Epidermal melanocyte (primary cell): Measurements from ENCODE around the gene TMEM82.

Experiments
- DNase-seq: peaks from one replicate; pipeline ENCODE4 v3.0.0; 2011; ENCODE audit warnings: low spot score; ENCODE audit not compliant: insufficient read length

The TMEM82 gene

DNA sequence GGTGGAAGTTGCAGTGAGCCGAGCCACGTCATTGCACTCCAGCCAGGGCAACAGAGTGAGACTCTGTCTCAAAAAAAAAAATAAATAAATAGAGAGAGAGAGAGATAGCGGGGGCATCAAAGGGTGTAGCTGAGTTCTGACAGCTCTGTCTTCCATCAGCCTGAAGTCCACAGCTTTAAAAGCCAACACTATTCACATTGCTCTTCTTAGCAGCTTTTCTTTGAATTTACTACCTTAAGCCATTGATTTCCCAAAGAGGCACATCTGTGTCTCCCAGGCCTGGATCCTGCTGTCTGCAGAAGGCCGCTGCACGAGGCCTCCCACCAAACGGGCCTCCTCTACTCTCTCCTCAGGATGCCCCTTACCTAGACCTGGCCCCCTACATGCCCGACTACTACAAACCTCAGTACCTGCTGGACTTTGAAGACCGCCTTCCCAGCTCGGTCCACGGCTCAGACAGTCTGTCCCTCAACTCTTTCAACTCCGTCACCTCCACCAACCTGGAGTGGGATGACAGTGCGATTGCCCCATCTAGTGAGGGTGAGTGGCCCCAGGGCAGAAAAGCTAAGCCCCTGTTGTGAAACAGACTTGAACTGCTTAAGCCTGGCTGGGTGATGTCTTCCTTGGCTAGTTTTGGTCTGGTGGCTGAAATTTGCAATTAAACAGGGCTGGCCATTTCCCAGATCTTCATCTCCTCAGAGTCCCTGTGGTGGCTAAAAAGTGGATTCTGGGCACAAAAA, 22.7 kb upstream of the TMEM82 start:
- no peak for DNase-seq

DNA sequence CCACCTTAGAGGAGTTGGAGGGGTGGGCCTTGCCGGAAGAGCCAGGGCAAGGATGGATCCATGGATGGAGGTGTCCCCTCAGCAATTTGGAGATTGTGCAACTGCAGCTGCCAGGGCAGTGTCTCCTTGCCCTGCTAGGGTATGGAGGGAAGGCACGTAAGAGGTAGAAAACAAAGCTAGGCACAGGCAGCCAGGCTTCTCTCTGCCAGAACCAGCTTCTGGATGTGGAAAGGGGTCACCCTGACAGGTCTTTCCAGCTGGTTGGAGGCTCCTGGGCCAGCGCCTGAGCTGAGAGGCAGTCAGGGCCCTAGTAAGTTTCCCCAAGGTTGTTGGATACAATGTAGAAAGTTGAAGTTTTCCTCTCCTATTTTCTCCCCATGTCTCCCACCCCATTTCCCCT, 21.4 kb upstream of the TMEM82 start:
- DNase-seq, result no peak

DNA sequence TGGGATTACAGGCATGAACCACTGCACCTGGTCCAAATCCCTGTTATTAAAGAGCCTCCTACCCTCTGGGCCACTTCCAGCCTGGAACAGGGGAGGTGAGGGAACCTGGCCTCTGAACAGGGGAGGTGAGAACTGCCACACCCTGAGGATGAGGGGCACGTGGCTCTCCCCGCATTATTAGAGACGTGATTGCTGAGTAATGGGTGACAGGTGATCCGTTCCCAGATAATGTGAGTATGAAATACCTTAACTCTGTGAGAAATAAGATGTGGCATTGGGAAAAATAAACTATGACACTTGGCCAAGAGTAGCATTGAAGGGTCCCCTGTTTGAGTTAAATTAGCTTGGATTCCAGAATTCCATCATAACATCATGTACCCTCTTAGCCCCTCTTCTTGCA, 19.9 kb upstream of the TMEM82 start:
- DNase-seq, result no peak

DNA sequence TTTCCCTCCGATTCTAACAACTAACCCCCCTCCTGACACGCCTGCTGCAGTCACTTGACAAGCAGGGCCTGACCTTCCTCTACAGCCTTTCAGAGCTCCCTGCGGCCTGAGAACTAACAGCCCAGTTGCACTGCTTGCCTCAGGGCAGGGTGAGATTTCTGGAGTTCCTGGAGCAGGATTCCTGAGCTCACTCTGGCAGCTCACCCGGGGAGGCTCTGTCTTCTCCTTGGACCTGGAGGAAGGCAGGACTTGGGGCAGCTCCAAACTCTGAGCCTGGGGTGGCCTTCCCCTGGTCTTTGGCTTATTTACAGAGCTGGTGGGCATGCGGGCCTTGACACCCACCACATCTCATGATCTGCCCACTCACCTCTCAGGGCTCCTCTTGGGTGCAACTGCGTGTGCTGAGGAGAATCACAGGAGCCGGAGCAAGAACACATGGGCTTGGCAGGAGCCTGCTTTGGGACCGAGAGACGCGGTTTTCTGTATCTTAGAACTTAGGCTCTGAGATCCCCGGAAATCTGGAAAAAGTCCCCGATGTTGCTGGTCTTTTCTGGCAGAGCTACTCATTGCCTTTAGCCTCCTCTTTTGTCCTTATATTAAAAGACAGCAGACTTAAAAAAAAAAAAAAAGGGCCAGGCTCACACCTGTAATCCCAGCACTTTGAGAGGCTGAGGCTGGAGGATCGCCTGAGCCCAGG, 19.3 kb upstream of the TMEM82 start:
- no peak for DNase-seq

DNA sequence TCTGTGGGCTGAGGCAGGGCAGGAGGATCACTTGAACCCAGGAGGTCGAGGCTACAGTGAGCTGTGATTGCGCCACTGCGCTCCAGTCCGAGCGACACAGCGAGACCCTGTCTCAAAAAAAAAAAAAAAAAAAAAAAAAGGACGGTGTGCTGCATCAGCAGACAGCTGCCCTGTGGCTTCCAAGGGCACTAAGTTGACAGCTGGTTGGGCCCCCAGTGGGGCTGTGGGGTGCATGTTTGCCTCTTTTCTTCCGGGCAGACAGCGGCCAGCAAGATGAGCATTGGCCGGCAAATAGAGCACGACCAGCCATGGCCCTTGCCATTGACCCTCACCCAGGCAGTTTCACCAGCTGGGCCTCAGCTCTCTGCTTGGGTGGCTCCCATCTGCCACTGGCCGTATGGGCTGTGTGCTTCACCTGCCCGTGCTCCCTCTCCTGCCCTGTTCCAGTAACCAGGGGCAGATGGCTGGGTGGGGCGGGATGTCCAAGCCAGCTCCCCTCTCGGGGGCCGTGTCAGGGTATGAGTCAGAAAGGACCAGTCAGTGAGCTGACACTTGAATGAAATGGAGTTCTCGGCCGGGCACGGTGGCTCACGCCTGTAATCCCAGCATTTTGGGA, 18.6 kb upstream of the TMEM82 start:
- DNase-seq, result no peak

DNA sequence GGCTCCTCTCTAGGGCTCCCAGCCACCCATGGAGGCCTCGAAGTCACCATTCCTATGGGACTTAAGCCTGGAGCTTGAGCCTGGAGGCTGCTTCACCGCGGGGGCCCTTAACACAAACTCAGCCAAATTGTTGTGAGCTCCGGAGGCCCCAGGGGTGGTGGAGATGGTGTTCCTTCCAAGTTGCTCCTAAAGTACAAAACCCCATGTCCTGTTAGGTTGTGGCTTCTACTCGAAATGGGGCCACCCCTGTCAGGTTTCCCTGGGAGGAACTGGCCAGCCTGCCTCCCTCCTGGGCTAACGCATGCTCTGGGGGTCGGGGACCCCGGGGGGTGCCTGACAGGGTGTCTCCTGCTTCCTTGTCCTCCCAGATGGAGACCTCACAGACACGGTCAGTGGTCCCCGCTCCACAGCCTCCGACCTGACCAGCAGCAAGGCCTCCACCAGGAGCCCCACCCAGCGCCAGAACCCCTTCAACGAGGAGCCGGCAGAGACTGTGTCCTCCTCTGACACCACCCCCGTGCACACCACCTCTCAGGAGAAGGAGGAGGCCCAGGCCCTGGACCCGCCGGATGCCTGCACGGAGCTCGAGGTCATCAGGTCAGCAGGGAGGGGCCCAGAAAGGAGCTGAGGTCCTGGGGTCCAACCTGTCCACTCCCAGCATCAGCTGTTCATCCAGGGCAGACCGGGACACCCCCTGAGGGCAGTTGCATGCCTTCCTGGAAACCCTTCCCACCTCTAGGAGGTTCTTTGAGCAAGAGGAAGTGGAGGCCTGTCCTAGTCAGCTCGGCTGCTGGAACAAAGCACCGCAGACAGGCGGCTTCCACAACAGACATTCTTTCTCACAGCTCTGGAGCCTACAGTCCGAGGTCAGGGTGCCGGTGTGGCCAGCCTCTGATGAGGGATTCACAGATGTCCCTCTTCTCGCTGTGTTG, 17.1 kb upstream of the TMEM82 start:
- no peak for DNase-seq

DNA sequence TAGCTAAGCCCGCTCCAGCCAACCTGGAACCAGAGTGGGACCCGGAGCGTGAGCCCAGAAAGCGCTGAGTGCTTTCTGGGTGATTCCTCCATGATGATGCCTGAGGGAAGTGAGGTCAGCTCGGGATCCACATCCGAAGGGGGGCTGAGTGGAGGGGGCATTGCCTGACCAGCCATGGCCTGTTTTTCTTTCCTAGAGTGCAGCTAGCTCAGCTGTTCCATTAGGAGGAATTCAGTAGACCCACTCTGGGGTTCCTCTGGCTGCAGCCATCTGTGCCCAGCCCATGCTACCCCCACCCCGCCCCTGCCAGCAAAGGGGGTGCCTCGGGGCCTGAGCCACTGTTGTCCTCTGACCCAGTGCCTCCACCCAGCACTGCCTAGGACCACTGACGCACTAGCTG, 15.8 kb upstream of the TMEM82 start:
- no peak for DNase-seq

DNA sequence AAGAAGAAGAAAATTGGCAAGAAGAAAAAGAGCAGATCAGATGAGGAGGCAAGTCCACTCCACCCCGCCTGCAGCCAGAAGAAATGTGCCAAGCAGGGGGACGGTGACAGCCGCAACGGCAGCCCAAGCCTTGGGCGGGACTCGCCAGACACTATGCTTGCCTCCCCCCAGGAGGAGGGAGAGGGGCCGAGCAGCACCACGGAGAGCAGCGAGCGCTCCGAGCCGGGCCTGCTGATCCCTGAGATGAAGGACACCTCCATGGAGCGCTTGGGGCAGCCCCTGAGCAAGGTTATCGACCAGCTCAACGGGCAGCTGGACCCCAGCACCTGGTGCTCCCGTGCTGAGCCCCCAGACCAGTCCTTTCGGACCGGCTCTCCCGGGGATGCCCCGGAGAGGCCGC, 15.3 kb upstream of the TMEM82 start:
- no peak for DNase-seq

DNA sequence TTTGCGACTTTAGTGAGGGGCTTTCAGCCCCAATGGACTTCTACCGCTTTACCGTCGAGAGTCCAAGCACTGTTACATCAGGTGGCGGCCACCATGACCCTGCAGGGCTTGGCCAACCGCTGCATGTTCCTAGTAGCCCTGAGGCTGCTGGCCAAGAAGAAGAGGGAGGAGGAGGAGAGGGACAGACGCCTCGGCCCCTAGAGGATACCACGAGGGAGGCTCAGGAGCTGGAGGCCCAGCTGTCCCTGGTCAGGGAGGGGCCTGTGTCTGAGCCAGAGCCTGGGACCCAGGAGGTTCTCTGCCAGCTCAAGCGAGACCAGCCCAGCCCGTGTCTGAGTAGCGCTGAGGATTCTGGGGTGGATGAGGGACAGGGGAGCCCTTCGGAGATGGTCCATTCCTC, 14.9 kb upstream of the TMEM82 start:
- no peak for DNase-seq

DNA sequence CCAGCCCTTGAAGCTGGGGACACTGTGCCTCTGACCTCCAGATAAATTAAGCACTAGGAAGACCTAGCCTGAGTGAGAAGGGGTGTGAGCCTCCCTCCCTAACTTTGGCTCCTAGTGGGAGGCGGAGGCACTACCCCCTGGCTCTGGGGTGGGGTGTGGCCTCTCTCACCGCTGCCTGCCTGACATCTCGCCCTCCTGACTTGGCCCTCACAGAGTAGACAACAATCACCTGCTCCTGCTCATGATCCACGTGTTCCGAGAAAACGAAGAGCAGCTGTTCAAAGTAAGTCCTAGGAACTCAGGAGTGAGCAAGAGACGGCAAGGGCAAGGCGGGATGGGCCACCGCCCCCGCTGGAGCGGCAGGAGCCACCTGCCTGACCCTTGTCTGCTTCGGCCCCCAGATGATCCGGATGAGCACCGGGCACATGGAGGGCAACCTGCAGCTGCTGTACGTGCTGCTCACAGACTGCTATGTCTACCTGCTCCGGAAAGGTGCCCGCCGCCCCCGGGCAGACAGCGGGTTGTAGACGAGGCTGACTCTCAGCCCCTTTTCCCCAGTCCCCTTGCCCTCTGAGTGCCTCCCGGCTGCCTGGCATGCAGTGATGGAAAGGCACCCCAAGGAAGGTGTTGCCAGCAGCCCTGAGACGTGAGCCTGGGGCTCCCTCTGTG, 14.3 kb upstream of the TMEM82 start:
- DNase-seq, result no peak

DNA sequence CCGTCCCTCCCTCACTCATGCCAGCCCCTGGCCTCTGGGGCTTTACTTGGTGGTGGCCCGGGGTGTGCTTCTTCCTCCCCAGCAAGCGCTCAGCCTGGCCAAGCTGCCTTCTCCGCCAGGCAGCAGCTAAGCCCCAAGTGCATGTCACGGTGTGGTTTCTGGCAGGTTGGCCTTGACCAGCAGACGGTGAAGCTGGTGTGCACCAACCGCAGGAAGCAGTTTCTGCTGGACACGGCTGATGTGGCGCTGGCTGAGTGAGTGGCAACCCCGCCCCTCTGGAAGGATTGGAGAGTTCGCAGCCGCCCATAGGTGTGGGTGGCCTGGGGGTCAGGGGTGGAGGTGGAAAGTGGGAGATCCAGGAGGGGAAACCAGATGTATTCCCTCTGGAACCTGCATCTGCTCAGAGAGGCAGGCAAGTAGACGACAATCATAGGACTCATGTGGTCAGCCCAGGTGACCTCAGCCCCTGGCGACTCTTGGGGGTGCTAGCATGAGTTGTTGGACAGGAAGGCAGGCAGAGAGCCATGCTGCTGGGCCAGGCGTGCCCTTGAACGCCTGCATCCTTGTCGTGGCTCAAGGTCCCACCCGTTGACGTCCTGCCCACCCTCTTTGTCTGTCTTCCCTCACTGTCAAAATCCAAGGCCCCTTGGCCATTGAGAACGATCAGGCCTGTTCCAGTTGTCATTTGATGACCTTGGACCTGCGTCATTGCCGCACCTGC, 13.2 kb upstream of the TMEM82 start:
- DNase-seq, result no peak

DNA sequence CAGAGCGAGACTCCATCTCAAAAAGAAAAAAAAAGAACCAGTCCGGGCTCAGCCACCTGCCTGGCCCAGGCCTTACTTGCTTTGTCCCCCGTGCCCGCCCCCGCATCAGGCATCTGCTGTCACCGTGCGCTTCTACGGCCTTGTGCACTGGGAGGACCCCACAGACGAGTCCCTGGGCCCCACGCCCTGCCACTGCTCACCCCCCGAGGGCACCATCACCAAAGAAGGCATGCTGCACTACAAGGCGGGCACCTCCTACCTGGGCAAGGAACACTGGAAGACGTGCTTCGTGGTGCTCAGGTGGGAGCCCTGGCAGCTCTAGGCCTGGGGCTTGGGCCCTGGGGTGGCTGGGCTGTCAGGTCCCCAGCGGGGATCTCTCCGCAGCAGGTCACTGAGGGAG, 11.9 kb upstream of the TMEM82 start:
- no peak for DNase-seq

DNA sequence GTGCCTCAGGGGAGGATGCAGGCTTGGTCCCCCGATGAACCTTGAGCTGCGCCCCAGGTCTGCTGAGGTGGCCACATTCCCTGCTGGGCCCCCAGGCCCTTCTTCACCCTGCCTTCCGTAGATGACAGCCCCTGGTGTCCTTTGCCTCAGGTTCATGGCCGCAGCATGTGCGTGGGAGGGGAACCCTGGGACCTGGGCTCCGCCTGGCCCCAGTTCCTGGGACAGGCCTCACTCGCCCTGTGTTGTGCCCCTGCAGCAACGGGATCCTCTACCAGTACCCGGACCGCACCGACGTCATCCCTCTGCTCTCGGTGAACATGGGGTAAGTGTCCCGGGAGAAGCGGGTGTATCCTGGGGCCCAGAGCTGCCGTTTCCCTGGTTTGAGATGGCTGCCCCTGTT, 11.4 kb upstream of the TMEM82 start:
- DNase-seq, result no peak

DNA sequence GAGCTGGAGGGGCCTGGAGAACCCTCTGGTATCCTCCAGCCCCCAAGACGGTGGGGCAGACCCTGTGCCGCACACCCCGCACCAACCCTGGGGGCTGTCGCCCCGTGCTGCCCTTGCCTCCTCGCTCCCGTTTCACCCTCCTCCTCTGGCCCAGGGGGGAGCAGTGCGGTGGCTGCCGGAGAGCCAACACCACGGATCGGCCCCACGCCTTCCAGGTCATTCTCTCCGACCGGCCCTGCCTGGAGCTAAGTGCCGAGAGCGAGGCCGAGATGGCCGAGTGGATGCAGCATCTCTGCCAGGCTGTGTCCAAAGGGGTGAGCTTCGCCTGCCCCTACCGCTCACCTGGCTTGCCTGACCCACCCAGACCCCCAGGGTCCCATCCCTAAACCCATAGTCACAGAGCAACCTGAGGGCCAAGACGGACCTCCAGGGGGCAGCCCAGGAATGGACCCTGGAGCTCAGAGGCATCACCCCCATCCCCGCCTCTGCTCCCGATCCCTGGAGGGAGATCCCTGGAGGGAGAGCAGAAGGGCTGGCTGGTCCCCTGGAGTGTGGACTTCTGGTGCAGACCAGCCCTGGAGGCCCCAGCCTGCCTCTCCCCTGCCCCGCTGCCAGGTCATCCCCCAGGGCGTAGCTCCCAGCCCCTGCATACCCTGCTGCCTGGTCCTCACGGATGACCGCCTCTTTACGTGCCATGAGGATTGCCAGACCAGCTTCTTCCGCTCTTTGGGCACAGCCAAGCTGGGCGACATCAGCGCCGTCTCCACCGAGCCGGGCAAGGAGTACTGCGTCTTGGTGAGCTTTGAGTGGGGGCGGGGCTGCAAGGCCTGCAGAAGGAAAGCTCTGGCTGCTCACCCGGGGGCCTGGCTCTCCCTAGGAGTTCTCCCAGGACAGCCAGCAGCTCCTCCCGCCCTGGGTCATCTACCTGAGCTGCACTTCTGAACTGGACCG, 10.3 kb upstream of the TMEM82 start:
- DNase-seq, result no peak

DNA sequence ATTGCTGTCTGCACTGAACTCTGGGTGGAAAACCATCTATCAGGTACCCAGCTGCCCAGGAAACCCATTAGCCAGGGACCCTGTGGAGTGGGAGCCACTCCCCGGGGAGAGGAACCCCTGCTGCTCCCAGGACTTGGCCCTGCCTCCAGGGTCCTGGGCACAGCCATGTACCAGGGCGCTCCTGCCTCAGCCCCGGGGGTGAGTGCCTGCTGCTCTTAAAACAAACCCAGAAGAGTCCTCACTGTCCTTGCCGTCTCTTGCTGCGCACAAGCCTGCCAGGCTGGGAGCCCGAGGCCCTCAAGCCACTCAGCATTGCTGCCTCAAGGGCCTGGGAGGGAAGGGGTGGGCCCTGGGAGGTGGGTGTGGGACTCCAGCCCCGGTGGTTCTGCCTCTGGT, 9.6 kb upstream of the TMEM82 start:
- no peak for DNase-seq

DNA sequence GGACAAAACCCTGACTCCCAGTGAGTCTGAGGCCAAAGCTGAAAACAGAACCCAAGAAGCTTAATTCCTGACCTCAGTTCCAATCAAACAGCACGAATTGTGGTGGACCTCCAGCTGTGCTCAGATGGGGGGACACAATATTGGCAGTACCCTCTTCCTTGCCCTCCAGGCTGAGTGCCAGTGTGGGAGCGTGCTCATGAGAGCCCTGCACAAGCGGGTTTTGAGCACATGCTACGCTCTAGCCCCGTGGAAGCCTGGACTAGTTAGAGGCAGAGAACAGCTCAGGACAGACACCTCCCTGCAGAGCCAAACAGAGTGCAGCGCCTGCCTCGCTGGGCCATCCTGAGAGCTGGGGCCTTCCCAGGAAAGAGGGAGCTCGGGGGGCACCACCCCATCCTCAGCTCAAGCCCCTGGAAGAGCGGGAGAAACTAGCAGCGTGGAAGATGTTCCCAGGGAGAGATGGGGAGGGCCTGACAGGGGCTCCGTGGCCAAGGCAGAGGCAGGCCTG, 9.0 kb upstream of the TMEM82 start:
- no peak for DNase-seq

DNA sequence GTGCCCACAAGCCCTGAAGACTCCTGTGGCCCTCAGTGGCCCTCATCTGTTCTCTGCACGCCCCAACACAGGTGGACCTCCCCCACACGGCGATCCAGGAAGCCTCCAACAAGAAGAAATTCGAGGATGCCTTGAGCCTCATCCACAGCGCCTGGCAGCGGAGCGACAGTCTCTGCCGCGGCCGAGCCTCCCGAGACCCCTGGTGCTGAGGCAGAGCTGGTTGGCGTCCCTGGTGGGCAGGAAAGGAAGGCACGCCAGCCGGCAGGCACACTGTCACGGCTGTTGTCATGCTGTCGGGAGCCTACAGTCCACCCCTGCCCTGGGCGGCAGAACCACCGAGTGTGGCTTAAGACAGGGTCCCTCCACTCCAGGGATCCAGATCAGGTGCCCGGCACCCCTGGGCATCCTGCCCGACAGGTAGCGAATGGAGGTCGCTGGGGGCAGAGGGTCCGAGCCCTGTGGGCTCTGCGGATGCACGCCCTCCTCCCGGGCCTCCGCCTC, 8.5 kb upstream of the TMEM82 start:
- no peak for DNase-seq

DNA sequence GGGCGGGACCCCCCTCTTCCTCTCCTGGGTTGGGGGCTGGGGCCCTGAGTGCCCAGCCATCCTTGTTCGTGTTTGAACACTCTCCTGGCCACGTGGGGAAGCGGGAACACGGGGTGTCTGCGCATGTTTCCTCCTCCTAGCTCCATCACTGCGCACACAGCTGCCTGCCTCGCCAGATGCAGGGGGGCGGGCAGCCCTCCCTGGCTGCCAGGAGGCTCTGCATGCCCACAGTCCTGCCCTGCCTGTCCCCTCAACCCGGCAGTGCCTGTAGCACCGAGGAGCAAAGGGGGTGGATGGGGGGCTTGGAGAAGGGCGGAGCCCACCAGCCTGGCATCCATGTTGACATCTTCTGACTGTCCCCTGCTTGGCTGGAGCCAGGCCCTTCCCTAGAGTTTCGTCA, 8.0 kb upstream of the TMEM82 start:
- DNase-seq, result no peak

DNA sequence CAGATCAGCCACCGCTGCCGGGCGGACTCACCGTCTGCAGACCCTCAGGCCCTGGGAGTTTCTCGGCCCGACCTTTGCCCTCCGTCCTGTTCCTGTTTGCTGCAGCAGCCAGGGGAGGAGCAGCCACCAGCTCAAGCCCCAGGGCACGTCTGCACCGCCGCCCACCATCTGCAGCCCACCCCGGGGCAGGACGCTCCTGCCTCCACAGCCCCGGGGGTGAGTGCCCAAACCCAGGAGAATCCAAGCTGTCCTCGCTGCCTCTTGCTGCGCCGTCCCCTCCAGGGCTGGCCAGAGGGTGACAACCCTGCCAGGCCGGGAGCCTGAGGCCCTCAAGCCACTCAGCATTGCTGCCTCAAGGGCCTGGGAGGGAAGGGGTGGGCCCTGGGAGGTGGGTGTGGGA, 7.4 kb upstream of the TMEM82 start:
- no peak for DNase-seq
